HepG2 (cell line): ENCODE results near the gene NFKBIA. TPM values are rescaled to one million over a fixed set of nuclear protein-coding genes. Genes with fewer than 3 reads are reported as not detected.

Experiments
- ATAC-seq: fragments of 200-7000 bp; cut with Tn5 transposase; 3 replicates; pipeline ENCODE4 v1.9.1; 2020; ENCODE audit warnings: mild to moderate bottlenecking, moderate library complexity
- BruUV-seq: library from RNA; stranded (reverse); fragments of 400-500 nt; replicated peaks from 2 replicates; lab custom pipeline; 2021; lab: Mats Ljungman, UMichigan
- CTCF ChIA-PET: fragments of 300-600 bp; formaldehyde crosslinking; extraction: SDS; loops from one replicate; lab custom pipeline; 2021; ENCODE audit warnings: low total read pairs, inconsistent platforms, low intra/inter-chr PET ratio; lab: Yijun Ruan, JAX
- POLR2A ChIA-PET: fragments of 350-600 bp; sonication (Branson Sonifier 250); formaldehyde crosslinking; loops from one replicate; lab custom pipeline; 2020; ENCODE audit warnings: antibody characterized with exemption, inconsistent platforms; lab: Yijun Ruan, JAX
- DNase-seq: peaks from one replicate; pipeline ENCODE4 v3.0.0-alpha.2; 2015; ENCODE audit warnings: low spot score
- FAIRE-seq: peaks from 3 replicates; lab custom pipeline; 2011; peaks lifted over from hg19 to GRCh38; lab: Jason Lieb, UNC
- H2AFZ ChIP-seq: one replicate; pipeline ENCODE4 v1.6.1; 2011; ENCODE audit warnings: low read length, inconsistent platforms
- H3K27ac ChIP-seq: fragments of 300-600 bp; 3 replicates; pipeline ENCODE4 v1.8.0; 2011; ENCODE audit warnings: mixed run types, mild to moderate bottlenecking, mixed read lengths, low read length, inconsistent platforms; ENCODE audit not compliant: insufficient read depth; ENCODE audit errors: extremely low read length
- H3K27me3 ChIP-seq, 2 experiments: fragments of 200-600 bp in 1 of 2; 2 replicates in 1 of 2; 3 replicates in 1 of 2; pipeline versions ENCODE4 v1.6.0 to v1.8.0; 2011; ENCODE audit warnings: low read length in 2 of 2, mild to moderate bottlenecking in 2 of 2, moderate library complexity in 2 of 2, inconsistent platforms in 1 of 2; ENCODE audit not compliant: insufficient read depth in 2 of 2, control insufficient read depth in 1 of 2
- H3K36me3 ChIP-seq, 2 experiments: fragments of 200-600 bp in 1 of 2; replicated peaks in 1 of 2; 2 replicates in 1 of 2; 3 replicates in 1 of 2; pipeline versions ENCODE4 v1.5.1 to v1.8.0; 2011; ENCODE audit warnings: low read length in 2 of 2, inconsistent platforms in 1 of 2; ENCODE audit not compliant: insufficient read depth in 2 of 2, control insufficient read depth in 1 of 2
- H3K4me1 ChIP-seq: 2 replicates; pipeline ENCODE4 v1.5.1; 2012; ENCODE audit warnings: low read length, inconsistent platforms; ENCODE audit not compliant: insufficient read depth
- H3K4me2 ChIP-seq: 2 replicates; pipeline ENCODE4 v1.6.0; 2011; ENCODE audit warnings: low read depth, low read length, inconsistent platforms
- H3K4me3 ChIP-seq, 3 experiments: fragments of 200-600 bp in 1 of 3; sonication (generic), shearing (Covaris generic) in 1 of 3; replicated peaks in 1 of 3; 2 replicates each; pipeline ENCODE4 v1.5.1; 2011 to 2016; ENCODE audit warnings: low read length in 3 of 3, inconsistent platforms in 2 of 3, low read depth in 2 of 3, mild to moderate bottlenecking in 2 of 3, control low read depth in 1 of 3, mixed read lengths in 1 of 3; ENCODE audit not compliant: insufficient read depth in 1 of 3
- H3K79me2 ChIP-seq: one replicate; pipeline ENCODE4 v1.6.1; 2011; ENCODE audit warnings: low read length, inconsistent platforms; ENCODE audit not compliant: insufficient read depth
- H3K9ac ChIP-seq: 2 replicates; pipeline ENCODE4 v1.6.0; 2011; ENCODE audit warnings: mild to moderate bottlenecking, low read depth, low read length, inconsistent platforms; ENCODE audit not compliant: insufficient read depth
- H3K9me3 ChIP-seq: 2 replicates; pipeline ENCODE4 v1.5.1; 2012; ENCODE audit warnings: mild to moderate bottlenecking, low read length
- H4K20me1 ChIP-seq: 2 replicates; pipeline ENCODE4 v1.6.0; 2011; ENCODE audit warnings: inconsistent platforms, mild to moderate bottlenecking, low read length, moderate library complexity; ENCODE audit not compliant: insufficient read depth
- AFF4 ChIP-seq: sonication (generic); formaldehyde crosslinking; IDR thresholded peaks from 2 replicates; pipeline ENCODE4 v1.4.0; 2020; ENCODE audit warnings: missing genetic modification reagents
- ARID2 ChIP-seq: sonication (generic); formaldehyde crosslinking; IDR thresholded peaks from 2 replicates; pipeline ENCODE4 v1.8.1; 2022; ENCODE audit warnings: mild to moderate bottlenecking, missing genetic modification reagents, borderline replicate concordance
- HNRNPK ChIP-seq: fragments of 200-400 bp; formaldehyde crosslinking; IDR thresholded peaks from 2 replicates; pipeline ENCODE4 v1.6.1; 2018; ENCODE audit warnings: low read length, low read depth, moderate library complexity, mild to moderate bottlenecking; ENCODE audit not compliant: poor library complexity, severe bottlenecking
- NCOA5 ChIP-seq: sonication (generic); formaldehyde crosslinking; IDR thresholded peaks from 2 replicates; pipeline ENCODE4 v1.4.0; 2020; ENCODE audit warnings: missing genetic modification reagents
- SATB2 ChIP-seq: sonication (generic); formaldehyde crosslinking; IDR thresholded peaks from 2 replicates; pipeline ENCODE4 v1.5.0; 2020; ENCODE audit warnings: missing genetic modification reagents
- THAP11 ChIP-seq: IDR thresholded peaks from 2 replicates; pipeline ENCODE4 v1.6.1; 2016; ENCODE audit warnings: missing biosample characterization, missing genetic modification reagents
- YY1 ChIP-seq: IDR thresholded peaks from 2 replicates; pipeline ENCODE4 v1.6.1; 2011; ENCODE audit warnings: low read length, low read depth, moderate library complexity, mild to moderate bottlenecking; ENCODE audit not compliant: insufficient read depth, insufficient replicate concordance
- ZBED4 ChIP-seq: sonication (generic); formaldehyde crosslinking; IDR thresholded peaks from 2 replicates; pipeline ENCODE4 v1.4.0; 2020; ENCODE audit warnings: missing genetic modification reagents, borderline replicate concordance
- ZNF136 ChIP-seq: sonication (generic); formaldehyde crosslinking; IDR thresholded peaks from 2 replicates; pipeline ENCODE4 v1.8.1; 2022; ENCODE audit warnings: low read depth, mild to moderate bottlenecking, moderate library complexity, missing genetic modification reagents
- ZNF44 ChIP-seq: sonication (generic); formaldehyde crosslinking; IDR thresholded peaks from 2 replicates; pipeline ENCODE4 v1.5.1; 2020; ENCODE audit warnings: mild to moderate bottlenecking, missing genetic modification reagents
- WGBS: methylation state at CpG from one replicate; pipeline ENCODE4 v1.1.6; 2017; ENCODE audit warnings: low lambda C conversion rate; 5-methylcytosine and 5-hydroxymethylcytosine counted together
- in situ Hi-C: cut with HindIII; loops from 2 replicates; pipeline ENCODE4 v1.10.0; 2017; ENCODE audit warnings: low pct_unique_long_range_greater_than_20kb; ENCODE audit not compliant: extremely low pct_ligation_motif_present
- intact Hi-C: fragments of 100-400 bp; cut with micrococcal nuclease; formaldehyde crosslinking; loops from one replicate; pipeline ENCODE4 v1.10.0; 2022; ENCODE audit not compliant: unreplicated experiment
- polyA plus RNA-seq, 8 experiments: library from polyadenylated mRNA; depleted of rRNA in 3 of 8; stranded (reverse) in 7 of 8; unstranded in 1 of 8; fragments of >200 nt; fragmentation: Illumina TruSeq in 4 of 8; extraction: Trizol in 4 of 8; gene quantifications; 2 replicates each; pipeline versions ENCODE4 v1.2.1 to v1.2.3, GENCODE V29; 2011 to 2016; ENCODE audit warnings: low read depth in 4 of 8, missing spikeins in 1 of 8, mixed read lengths in 1 of 8; ENCODE audit not compliant: insufficient read depth in 1 of 8
- total RNA-seq, 5 experiments: library from RNA; depleted of rRNA; stranded (reverse); fragments of >200 nt; fragmentation: Illumina TruSeq; extraction: Trizol; gene quantifications; 2 replicates each; pipeline ENCODE4 v1.2.3, GENCODE V29; 2016; ENCODE audit warnings: low read depth in 1 of 5

NFKBIA gene
- total and polyA plus RNA-seq, 2 of the 13 experiments (the other 11 are each of a cell fraction or from before 2014, with no cell fraction given), result 197 to 319 TPM

GRCh38 chr14:35406090-35406489 lies 1.5 kb upstream of the NFKBIA start:
- H2AFZ ChIP-seq, result no peak overlapping the region
- DNase-seq (no peak), FAIRE-seq (no peak), ATAC-seq (no peak)
- no TSS peak for BruUV-seq
- H3K27me3 ChIP-seq, result no peaks in the 10 kb centered on the region; a peak in 2 of 5 replicates
- 86% methylated on average over 2 of the region's 2 CpGs for WGBS
- H3K4me2 ChIP-seq, result peak overlapping the region; percentile 88
- in situ Hi-C loops, result loop anchor here (5.0 kb wide), 5 partner anchors 74 to 284 kb away; partner anchors contain the start of genes PPP2R3C and PRORP
- H3K4me3 ChIP-seq, result peak overlapping the region in 1 of 3 experiments; percentile 99; a peak in 1 of 6 replicates
- no peaks in the 10 kb centered on the region for H3K9me3 ChIP-seq
- peaks cover 19 to 25% of the 10 kb centered on the region in 2 experiments for H3K36me3 ChIP-seq
- intact Hi-C loops, result loop anchor here (5.0 kb wide), 1 partner anchor 359 kb away; the partner anchor contains the start of gene FAM177A1
- peak overlapping the region; percentile 99; the same call in 1 of the 2 replicates for H3K9ac ChIP-seq
- TF ChIP-seq YY1 (no peak), ZNF44 (CRISPR knock-in tag) (0 out of 2 replicates have a peak, but pooled peaks have one; percentile 13), HNRNPK (peak; percentile 67), ZNF136 (CRISPR knock-in tag) (peak; percentile 78; the same call in 1 of the 2 replicates), ARID2 (0 out of 2 replicates have a peak, but pooled peaks have one; percentile 6), AFF4 (CRISPR knock-in tag) (no peak), NCOA5 (CRISPR knock-in tag) (peak; percentile 79; the same call in 1 of the 2 replicates), ZBED4 (peak; percentile 4; the same call in 1 of the 2 replicates), THAP11 (CRISPR knock-in tag) (0 out of 2 replicates have a peak, but pooled peaks have one; percentile 2), SATB2 (CRISPR knock-in tag) (no peak)
- TF ChIP-seq, all 625 proteins: peak for 7
- POLR2A ChIA-PET, result interaction anchor here (1.0 to 11.4 kb wide), 15 partner anchors 12 to 424 kb away, joined by 5 to 473 read pairs (median 36); partner anchors contain the start of genes FAM177A1, PPP2R3C, PRORP and PSMA6
- Histone ChIP-seq H3K79me2 (peaks cover 25% of the 10 kb centered on the region), H3K4me1 (peaks cover 67% of the 10 kb centered on the region), H4K20me1 (peaks cover 24% of the 10 kb centered on the region), H3K27ac (peak overlapping the region; percentile 97)
- CTCF ChIA-PET, result interaction anchor here (1.7 to 4.9 kb wide), 6 partner anchors 16 to 265 kb away, joined by 5 to 51 read pairs (median 8); no protein-coding TSS in a partner anchor
